H1 (cell line): Measurements from ENCODE around the gene APOC3. TPM values are rescaled to one million over a fixed set of nuclear protein-coding genes. Genes with fewer than 3 reads are reported as not detected.

ENCODE experiments used
- CTCF ChIA-PET: fragments of 300-600 bp; sonication (Branson Sonifier 250); formaldehyde crosslinking; loops from one replicate; lab custom pipeline; 2021; ENCODE audit not compliant: partially characterized antibody; lab: Charles Lee
- POLR2A ChIA-PET: fragments of 300-600 bp; sonication (Branson Sonifier 250); formaldehyde crosslinking; loops from one replicate; lab custom pipeline; 2021; ENCODE audit warnings: inconsistent platforms; ENCODE audit not compliant: partially characterized antibody; lab: Charles Lee
- DNase-seq, 2 experiments: peaks; one replicate each; pipeline versions ENCODE4 v3.0.0 to v3.0.0-alpha.2; 2010 to 2022; ENCODE audit warnings: low spot score in 2 of 2, low read depth in 1 of 2, mixed read lengths in 1 of 2
- FAIRE-seq: peaks from 2 replicates; lab custom pipeline; 2011; peaks lifted over from hg19 to GRCh38; lab: Jason Lieb, UNC
- H2AFZ ChIP-seq: 2 replicates; pipeline ENCODE4 v1.8.1; 2012; ENCODE audit warnings: low read length, inconsistent platforms
- H2AK5ac ChIP-seq: 2 replicates; pipeline ENCODE4 v1.6.1; 2013; ENCODE audit warnings: low read depth, low read length
- H2BK120ac ChIP-seq: replicated peaks from 2 replicates; pipeline ENCODE3; 2013; ENCODE audit warnings: low read depth, low read length, inconsistent platforms
- H2BK12ac ChIP-seq: 2 replicates; pipeline ENCODE4 v1.6.1; 2013; ENCODE audit warnings: low read depth, low read length
- H2BK15ac ChIP-seq: 2 replicates; pipeline ENCODE4 v1.6.1; 2013; ENCODE audit warnings: low read length
- H2BK20ac ChIP-seq: 2 replicates; pipeline ENCODE4 v1.6.1; 2013; ENCODE audit warnings: low read length
- H2BK5ac ChIP-seq: 2 replicates; pipeline ENCODE4 v1.6.1; 2013; ENCODE audit warnings: low read depth, low read length
- H3K14ac ChIP-seq: 2 replicates; pipeline ENCODE4 v1.6.1; 2013; ENCODE audit warnings: inconsistent platforms; ENCODE audit not compliant: insufficient read length
- H3K18ac ChIP-seq: 2 replicates; pipeline ENCODE4 v1.6.1; 2013; ENCODE audit warnings: low read length; ENCODE audit errors: extremely low read depth
- H3K23ac ChIP-seq: 2 replicates; pipeline ENCODE4 v1.6.1; 2013; ENCODE audit warnings: inconsistent platforms; ENCODE audit not compliant: insufficient read length
- H3K23me2 ChIP-seq: 2 replicates; pipeline ENCODE4 v1.6.1; 2013; ENCODE audit warnings: low read depth, low read length
- H3K27ac ChIP-seq: 2 replicates; pipeline ENCODE4 v1.6.1; 2011; ENCODE audit warnings: low read depth, low read length, inconsistent platforms
- H3K27me3 ChIP-seq, 4 experiments: replicated peaks in 1 of 4; 1 replicate in 1 of 4; 2 replicates in 3 of 4; pipeline versions ENCODE4 v1.6.1 to v1.8.1; 2011 to 2013; ENCODE audit warnings: low read length in 3 of 4, mild to moderate bottlenecking in 3 of 4, inconsistent platforms in 2 of 4, mixed read lengths in 2 of 4, moderate library complexity in 1 of 4; ENCODE audit not compliant: control insufficient read depth in 3 of 4, insufficient read depth in 3 of 4; ENCODE audit errors: extremely low read depth in 1 of 4
- H3K36me3 ChIP-seq, 4 experiments: 2 replicates each; pipeline versions ENCODE4 v1.6.1 to v1.8.1; 2011 to 2013; ENCODE audit warnings: mild to moderate bottlenecking in 4 of 4, low read length in 3 of 4, moderate library complexity in 2 of 4, control low read depth in 1 of 4, inconsistent platforms in 1 of 4; ENCODE audit not compliant: insufficient read depth in 4 of 4, control insufficient read depth in 2 of 4
- H3K4ac ChIP-seq: replicated peaks from 2 replicates; pipeline ENCODE3; 2013; ENCODE audit warnings: low read length, low read depth, mixed read lengths, inconsistent platforms; ENCODE audit not compliant: insufficient read length
- H3K4me1 ChIP-seq, 4 experiments: replicated peaks in 1 of 4; 1 replicate in 1 of 4; 2 replicates in 3 of 4; pipeline versions ENCODE4 v1.6.1 to v1.8.1; 2011 to 2013; ENCODE audit warnings: low read length in 3 of 4, inconsistent platforms in 2 of 4, mixed read lengths in 1 of 4; ENCODE audit not compliant: insufficient read depth in 4 of 4, control insufficient read depth in 3 of 4
- H3K4me2 ChIP-seq, 2 experiments: 2 replicates each; pipeline versions ENCODE4 v1.6.1 to v1.8.1; 2011 to 2013; ENCODE audit warnings: low read depth in 2 of 2, low read length in 2 of 2, control low read depth in 1 of 2, inconsistent platforms in 1 of 2, mild to moderate bottlenecking in 1 of 2; ENCODE audit not compliant: insufficient read depth in 1 of 2
- H3K4me3 ChIP-seq, 4 experiments: fragments of 200-600, 300-600 bp in 1 of 4; sonication (generic), shearing (Covaris generic), sonication (Bioruptor Twin) in 1 of 4; 2 replicates each; pipeline versions ENCODE4 v1.5.1 to v1.8.1; 2011 to 2016; ENCODE audit warnings: low read length in 4 of 4, low read depth in 3 of 4, control low read depth in 2 of 4, inconsistent platforms in 2 of 4, mild to moderate bottlenecking in 2 of 4, mixed read lengths in 1 of 4, moderate library complexity in 1 of 4; ENCODE audit not compliant: insufficient read depth in 2 of 4; ENCODE audit errors: extremely low read depth in 1 of 4
- H3K56ac ChIP-seq: replicated peaks from 2 replicates; pipeline ENCODE3; 2013; ENCODE audit warnings: low read depth, mild to moderate bottlenecking, mixed read lengths, low read length, inconsistent platforms; ENCODE audit not compliant: insufficient read length
- H3K79me1 ChIP-seq: 2 replicates; pipeline ENCODE4 v1.6.1; 2013; ENCODE audit warnings: low read depth, low read length, control low read depth
- H3K79me2 ChIP-seq, 2 experiments: 2 replicates each; pipeline versions ENCODE4 v1.6.1 to v1.8.1; 2012 to 2013; ENCODE audit warnings: low read length in 2 of 2, mild to moderate bottlenecking in 2 of 2, inconsistent platforms in 1 of 2; ENCODE audit not compliant: insufficient read depth in 2 of 2, control insufficient read depth in 1 of 2
- H3K9ac ChIP-seq, 4 experiments: replicated peaks in 1 of 4; 1 replicate in 1 of 4; 2 replicates in 3 of 4; pipeline versions ENCODE4 v1.6.1 to v1.8.1; 2011 to 2013; ENCODE audit warnings: low read depth in 3 of 4, low read length in 3 of 4, control low read depth in 2 of 4, mild to moderate bottlenecking in 2 of 4, moderate library complexity in 2 of 4, inconsistent platforms in 1 of 4; ENCODE audit errors: extremely low read depth in 1 of 4
- H3K9me3 ChIP-seq, 2 experiments: 2 replicates each; pipeline versions ENCODE4 v1.6.1 to v1.8.1; 2012 to 2013; ENCODE audit warnings: mild to moderate bottlenecking in 2 of 2, moderate library complexity in 2 of 2, control low read depth in 1 of 2, inconsistent platforms in 1 of 2, low read depth in 1 of 2, low read length in 1 of 2, mixed read lengths in 1 of 2; ENCODE audit not compliant: insufficient read depth in 2 of 2
- H4K20me1 ChIP-seq, 2 experiments: replicated peaks in 1 of 2; 2 replicates each; pipeline versions ENCODE3 to v1.8.1; 2011 to 2013; ENCODE audit warnings: inconsistent platforms in 2 of 2, low read length in 2 of 2, mild to moderate bottlenecking in 1 of 2; ENCODE audit not compliant: insufficient read depth in 2 of 2, control insufficient read depth in 1 of 2
- H4K5ac ChIP-seq: 2 replicates; pipeline ENCODE4 v1.6.1; 2013; ENCODE audit warnings: low read length, low read depth, mixed read lengths, inconsistent platforms; ENCODE audit not compliant: insufficient read length
- H4K8ac ChIP-seq: 2 replicates; pipeline ENCODE4 v1.8.0; 2013; ENCODE audit warnings: mild to moderate bottlenecking, moderate library complexity, low read length, inconsistent platforms; ENCODE audit not compliant: insufficient read depth; ENCODE audit errors: extremely low read depth
- H4K91ac ChIP-seq: replicated peaks from 2 replicates; pipeline ENCODE3; 2013; ENCODE audit warnings: low read length, mixed read lengths, inconsistent platforms; ENCODE audit not compliant: insufficient read length
- CBX8 ChIP-seq: fragments of 300-800, 300-1000 bp; sonication (generic); IDR thresholded peaks from 2 replicates; pipeline ENCODE4 v1.7.1; 2016; ENCODE audit warnings: low read depth, low read length, borderline replicate concordance
- CHD2 ChIP-seq: IDR thresholded peaks from 2 replicates; pipeline ENCODE4 v1.6.1; 2012; ENCODE audit warnings: low read length, improper control_type of control experiment
- EP300 ChIP-seq, 2 experiments: IDR thresholded peaks; 1 replicate in 1 of 2; 2 replicates in 1 of 2; pipeline ENCODE4 v1.6.1; 2011 to 2012; ENCODE audit warnings: low read depth in 2 of 2, low read length in 2 of 2, mild to moderate bottlenecking in 2 of 2, borderline replicate concordance in 1 of 2, inconsistent platforms in 1 of 2, moderate library complexity in 1 of 2
- EZH2 ChIP-seq: fragments of 200-600 bp; sonication (generic); IDR thresholded peaks from 2 replicates; pipeline ENCODE4 v1.7.1; 2012; ENCODE audit warnings: low read depth, mild to moderate bottlenecking, moderate library complexity, low read length, inconsistent platforms; ENCODE audit not compliant: severe bottlenecking
- FOSL1 ChIP-seq: IDR thresholded peaks from 2 replicates; pipeline ENCODE4 v1.6.1; 2011; ENCODE audit warnings: mild to moderate bottlenecking, low read depth, low read length, moderate library complexity; ENCODE audit not compliant: insufficient read depth
- JUN ChIP-seq: IDR thresholded peaks from 2 replicates; pipeline ENCODE4 v1.6.1; 2011; ENCODE audit warnings: low read depth, mild to moderate bottlenecking, improper control_type of control experiment, low read length
- MAX ChIP-seq: IDR thresholded peaks from 2 replicates; pipeline ENCODE4 v1.6.1; 2012; ENCODE audit warnings: inconsistent platforms
- PHF8 ChIP-seq: fragments of 200-600 bp; sonication (generic); conservative IDR thresholded peaks from 2 replicates; pipeline ENCODE4 v1.7.1; 2012; ENCODE audit warnings: low read depth, mild to moderate bottlenecking, inconsistent platforms, low read length, moderate library complexity
- POLR2AphosphoS5 ChIP-seq: IDR thresholded peaks from 2 replicates; pipeline ENCODE4 v1.6.1; 2011; ENCODE audit warnings: low read depth, low read length
- RBBP5 ChIP-seq: IDR thresholded peaks from 2 replicates; pipeline ENCODE4 v1.7.1; 2012; ENCODE audit warnings: low read depth, mild to moderate bottlenecking, inconsistent platforms, low read length, moderate library complexity, borderline replicate concordance
- SP1 ChIP-seq: IDR thresholded peaks from 2 replicates; pipeline ENCODE4 v1.6.1; 2011; ENCODE audit warnings: low read depth, low read length
- SP2 ChIP-seq: IDR thresholded peaks from 2 replicates; pipeline ENCODE4 v1.6.1; 2012; ENCODE audit warnings: mild to moderate bottlenecking, low read length, inconsistent platforms
- SRF ChIP-seq: IDR thresholded peaks from 2 replicates; pipeline ENCODE4 v1.6.1; 2011; ENCODE audit warnings: mild to moderate bottlenecking, low read depth, low read length, moderate library complexity
- WGBS, 2 experiments: shearing (Covaris generic) in 1 of 2; methylation state at CpG; one replicate each; pipeline versions ENCODE4 v1.1.6 to v1.1.7; 2013 to 2015; ENCODE audit warnings: low lambda C conversion rate in 2 of 2, mixed read lengths in 2 of 2, inconsistent platforms in 1 of 2, low coverage in 1 of 2, missing lambda C conversion rate in 1 of 2; ENCODE audit not compliant: insufficient replicate concordance in 2 of 2, insufficient coverage in 1 of 2, insufficient read length in 1 of 2; ENCODE audit errors: extremely low coverage in 1 of 2, missing lambda C conversion rate in 1 of 2; 5-methylcytosine and 5-hydroxymethylcytosine counted together
- polyA plus RNA-seq, 7 experiments: library from polyadenylated mRNA; depleted of rRNA in 3 of 7; stranded (reverse) in 5 of 7; unstranded in 2 of 7; fragments of >200 nt in 5 of 7; fragments of 200-250 nt in 2 of 7; gene quantifications; 1 replicate in 5 of 7; 2 replicates in 1 of 7; 4 replicates in 1 of 7; pipeline versions ENCODE4 v1.2.1 to v1.2.3, GENCODE V29; 2011 to 2013; ENCODE audit warnings: missing spikeins in 2 of 7, mixed read lengths in 2 of 7
- total RNA-seq: library from RNA; stranded (reverse); fragmentation: NEBNext Ultra II Directional; extraction: Animal tissue kit (Norgen Biotek cat#: 25700); gene quantifications from 2 replicates; pipeline ENCODE4 v1.2.1, GENCODE V29; 2021

APOC3 gene
- total and polyA plus RNA-seq, 2 of the 8 experiments (the other 6 are each of a cell fraction or from before 2014, with no cell fraction given), result not detected

- Histone ChIP-seq H2BK5ac (no peak overlapping the region), H4K8ac (no peak overlapping the region), H3K4ac (no peak overlapping the region), H3K79me1 (no peaks in the 10 kb centered on the region), H3K36me3 (peaks cover 0 to 38% (median 22%) of the 10 kb centered on the region in 4 experiments; a peak in 6 of 8 replicates), H4K91ac (no peak overlapping the region), H2BK12ac (no peak overlapping the region), H2AK5ac (no peak overlapping the region), H4K20me1 (no peaks in the 10 kb centered on the region), H3K14ac (no peak overlapping the region), H3K9ac (no peak overlapping the region), H3K4me1 (no peaks in the 10 kb centered on the region), H3K9me3 (no peaks in the 10 kb centered on the region), H4K5ac (no peak overlapping the region), H3K18ac (no peak overlapping the region), H3K4me2 (no peak overlapping the region), H3K4me3 (no peak overlapping the region), H2BK20ac (no peak overlapping the region), H3K79me2 (no peaks in the 10 kb centered on the region), H2BK120ac (no peak overlapping the region), H2AFZ (no peak overlapping the region), H3K23me2 (no peaks in the 10 kb centered on the region), H2BK15ac (no peak overlapping the region), H3K27me3 (no peaks in the 10 kb centered on the region), H3K56ac (no peak overlapping the region), H3K23ac (no peak overlapping the region), H3K27ac (no peak overlapping the region)
- 85% methylated on average over 7 of the region's 7 CpGs; no CpG with 5 or more reads in 1 of the 2 experiments for WGBS, 2 experiments
- ChIA-PET CTCF (interaction anchor here (0.9 kb wide), 1 partner anchor 231 kb away, joined by 4 read pairs; no protein-coding TSS in a partner anchor), POLR2A (no interaction called here)
- TF ChIP-seq RBBP5 (no peak), SP1 (no peak), MAX (no peak), POLR2AphosphoS5 (no peak), CHD2 (no peak), FOSL1 (no peak), SRF (no peak), PHF8 (no peak), JUN (no peak), EZH2 (no peak), SP2 (no peak), CBX8 (no peak), EP300 (IDR thresholded peaks at IDR 0.05; ENCODE audit: borderline replicate concordance in 1 of 2, low read depth in 2 of 2, low read length in 2 of 2) (no peak)
- FAIRE-seq (no peak), DNase-seq (no peak)
Observed at GRCh38 chr11:116875194-116875593, 45.5 kb downstream of the APOC3 start.
